GM20431 (cell line): ENCODE data around the gene PROSER1.

Experiments
- in situ Hi-C: fragments of 300-500 bp; cut with MseI, MboI; formaldehyde crosslinking; loops from one replicate; pipeline ENCODE4 v1.15.0; 2020; ENCODE audit warnings: low sequenced_read_pairs; ENCODE audit not compliant: unreplicated experiment

Gene PROSER1

DNA sequence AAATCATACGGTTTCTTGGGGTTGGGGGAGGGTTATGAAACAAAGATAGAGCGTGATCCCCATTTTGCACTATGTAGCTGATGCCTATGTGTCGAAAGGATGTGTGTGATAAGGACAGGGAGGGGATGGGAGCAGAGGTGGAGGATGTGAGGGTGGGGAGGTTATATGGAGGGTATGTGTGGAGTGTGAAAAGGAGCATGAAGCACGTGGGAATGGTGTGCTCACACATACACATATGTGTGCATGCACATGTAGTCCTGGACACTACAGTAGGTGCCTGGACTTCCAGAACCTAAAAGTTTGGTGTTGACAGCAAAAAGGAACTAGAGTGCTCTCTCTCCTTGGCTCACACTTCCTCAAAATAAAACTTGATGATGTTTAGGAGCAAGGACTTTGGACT lies 72.6 kb downstream of the PROSER1 start:
- in situ Hi-C loops, result no loop called here

DNA sequence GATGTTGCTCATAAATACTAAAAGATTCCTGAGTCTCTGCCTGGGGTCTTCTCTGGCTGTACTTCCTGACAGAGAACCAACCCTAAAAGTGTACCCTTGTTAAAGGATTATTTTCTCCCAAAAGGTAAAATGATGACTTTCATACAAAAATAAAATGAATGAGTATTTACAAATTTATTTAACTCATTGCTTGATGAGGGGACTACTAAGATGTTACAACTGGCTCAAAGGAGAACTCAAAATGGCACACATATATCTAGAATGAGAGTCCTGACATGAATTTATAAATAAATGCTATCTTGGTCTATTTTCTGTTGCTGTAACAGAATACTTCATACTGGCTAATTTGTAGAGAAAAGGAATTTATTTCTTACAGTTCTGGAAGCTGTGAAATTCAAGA lies 77.7 kb downstream of the PROSER1 start:
- in situ Hi-C loops, result no loop called here
